Parathyroid adenoma (tissue), 2 donors: ENCODE measurements around the gene LRRC32.
A peak's percentile ranks its signal among the peaks of the same experiment; 100 is the strongest.

Source experiments
- H2AFZ ChIP-seq: fragments of 300-600 bp; sonication (generic); one replicate; pipeline ENCODE4 v1.7.0; 2017; ENCODE audit warnings: antibody characterized with exemption, mild to moderate bottlenecking
- H3K27ac ChIP-seq: fragments of 300-600 bp; sonication (generic); one replicate; pipeline ENCODE4 v1.7.0; 2017
- H3K27me3 ChIP-seq: fragments of 300-600 bp; sonication (generic); one replicate; pipeline ENCODE4 v1.7.0; 2017; ENCODE audit warnings: low read length; ENCODE audit not compliant: control insufficient read depth, insufficient read depth
- H3K36me3 ChIP-seq: fragments of 300-600 bp; sonication (generic); one replicate; pipeline ENCODE4 v1.7.0; 2017; ENCODE audit warnings: low read length; ENCODE audit not compliant: control insufficient read depth, insufficient read depth
- H3K4me1 ChIP-seq: fragments of 300-600 bp; sonication (generic); one replicate; pipeline ENCODE4 v1.7.0; 2017; ENCODE audit warnings: control low read depth
- H3K4me2 ChIP-seq: fragments of 300-600 bp; sonication (generic); one replicate; pipeline ENCODE4 v1.7.0; 2017; ENCODE audit warnings: low read length
- H3K4me3 ChIP-seq: fragments of 300-600 bp; sonication (generic); one replicate; pipeline ENCODE4 v1.7.0; 2017; ENCODE audit warnings: low read depth, low read length
- H3K79me2 ChIP-seq: fragments of 300-600 bp; sonication (generic); one replicate; pipeline ENCODE4 v1.7.0; 2017; ENCODE audit warnings: control low read depth
- H3K9ac ChIP-seq: fragments of 300-600 bp; sonication (generic); one replicate; pipeline ENCODE4 v1.7.0; 2017; ENCODE audit warnings: mild to moderate bottlenecking
- H3K9me3 ChIP-seq: fragments of 300-600 bp; sonication (generic); one replicate; pipeline ENCODE4 v1.7.0; 2017; ENCODE audit warnings: low read length; ENCODE audit not compliant: control insufficient read depth
- TF ChIP-seq, protein P1 (sequence below): fragments of 300-600 bp; sonication (generic); IDR thresholded peaks from one replicate; pipeline ENCODE4 v1.7.0; 2017; ENCODE audit warnings: antibody characterized with exemption, mild to moderate bottlenecking
- donor health status: primary hyperparathyroidism.

LRRC32 gene

DNA sequence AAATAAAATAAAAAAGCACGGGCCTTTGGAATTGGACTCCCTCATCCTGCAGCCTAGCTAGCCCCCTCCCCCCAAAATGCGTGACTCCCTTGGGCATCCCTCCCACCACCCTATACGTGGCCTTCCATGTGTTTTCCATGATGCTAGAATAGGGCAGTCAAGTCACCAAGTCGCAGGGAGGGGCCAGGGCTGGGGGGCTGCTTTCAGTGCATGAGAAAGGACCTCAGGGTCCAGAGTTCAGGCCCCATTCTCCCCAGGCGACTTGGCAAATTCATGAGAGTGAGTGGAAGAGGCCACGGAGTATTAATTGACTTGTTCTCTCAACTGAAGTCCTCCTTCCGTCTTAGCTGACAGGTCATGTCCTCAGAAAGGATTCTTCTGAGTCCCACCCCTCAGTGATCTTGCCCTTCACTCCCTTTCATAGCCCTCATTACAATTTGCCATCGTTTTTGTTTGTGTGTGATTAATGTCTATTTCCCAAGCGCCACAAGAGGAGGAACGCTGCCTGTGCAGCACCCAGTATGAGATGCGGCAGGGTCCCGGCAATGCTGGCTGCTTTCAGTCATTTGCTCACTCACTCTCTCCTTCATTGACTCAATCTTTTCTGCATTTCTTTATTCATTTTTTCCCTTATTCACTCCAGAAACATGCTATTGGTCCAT is 17.4 kb downstream of the LRRC32 start:
- Histone ChIP-seq H3K4me1 (no peaks in the 10 kb centered on the region), H2AFZ (no peak overlapping the region), H3K9ac (no peak overlapping the region), H3K79me2 (no peaks in the 10 kb centered on the region), H3K9me3 (no peaks in the 10 kb centered on the region), H3K4me2 (no peak overlapping the region), H3K27ac (peak overlapping the region; percentile 54), H3K36me3 (no peaks in the 10 kb centered on the region), H3K4me3 (no peak overlapping the region), H3K27me3 (no peaks in the 10 kb centered on the region)
- TF ChIP-seq, protein P1, sequence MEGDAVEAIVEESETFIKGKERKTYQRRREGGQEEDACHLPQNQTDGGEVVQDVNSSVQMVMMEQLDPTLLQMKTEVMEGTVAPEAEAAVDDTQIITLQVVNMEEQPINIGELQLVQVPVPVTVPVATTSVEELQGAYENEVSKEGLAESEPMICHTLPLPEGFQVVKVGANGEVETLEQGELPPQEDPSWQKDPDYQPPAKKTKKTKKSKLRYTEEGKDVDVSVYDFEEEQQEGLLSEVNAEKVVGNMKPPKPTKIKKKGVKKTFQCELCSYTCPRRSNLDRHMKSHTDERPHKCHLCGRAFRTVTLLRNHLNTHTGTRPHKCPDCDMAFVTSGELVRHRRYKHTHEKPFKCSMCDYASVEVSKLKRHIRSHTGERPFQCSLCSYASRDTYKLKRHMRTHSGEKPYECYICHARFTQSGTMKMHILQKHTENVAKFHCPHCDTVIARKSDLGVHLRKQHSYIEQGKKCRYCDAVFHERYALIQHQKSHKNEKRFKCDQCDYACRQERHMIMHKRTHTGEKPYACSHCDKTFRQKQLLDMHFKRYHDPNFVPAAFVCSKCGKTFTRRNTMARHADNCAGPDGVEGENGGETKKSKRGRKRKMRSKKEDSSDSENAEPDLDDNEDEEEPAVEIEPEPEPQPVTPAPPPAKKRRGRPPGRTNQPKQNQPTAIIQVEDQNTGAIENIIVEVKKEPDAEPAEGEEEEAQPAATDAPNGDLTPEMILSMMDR: no peak

- no peaks in the 10 kb centered on the region for H3K9me3 ChIP-seq
- no peaks in the 10 kb centered on the region for H3K27me3 ChIP-seq
- no peaks in the 10 kb centered on the region for H3K36me3 ChIP-seq
- H3K4me1 ChIP-seq: no peaks in the 10 kb centered on the region
- no peak overlapping the region for H2AFZ ChIP-seq
- no peak overlapping the region for H3K4me2 ChIP-seq
- no peak overlapping the region for H3K9ac ChIP-seq
- no peaks in the 10 kb centered on the region for H3K79me2 ChIP-seq
- H3K27ac ChIP-seq: no peak overlapping the region
- no peak overlapping the region for H3K4me3 ChIP-seq
- TF ChIP-seq, protein P1: no peak
Observed at GRCh38 chr11:76649851-76650372, 20.6 kb downstream of the LRRC32 start.

DNA sequence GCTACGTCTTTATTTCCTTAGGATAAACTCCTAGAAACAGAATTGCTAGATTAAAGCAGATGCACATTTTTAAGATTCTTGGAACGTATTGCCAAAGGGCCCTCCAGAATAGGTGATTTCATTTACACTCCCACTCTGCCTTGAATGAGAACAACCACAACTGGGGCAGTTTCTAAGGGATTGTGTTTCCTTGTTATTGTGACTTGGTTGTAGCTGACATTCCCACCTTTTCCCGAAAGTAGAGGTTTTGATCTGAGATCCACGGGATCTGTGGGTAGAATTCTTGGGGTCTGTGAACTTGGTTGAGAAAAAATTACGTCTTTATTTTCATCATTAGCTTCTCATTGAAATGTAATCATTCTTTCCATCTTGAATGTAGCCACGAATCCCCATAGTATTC is 21.5 kb downstream of the LRRC32 start:
- H3K27ac ChIP-seq: no peak overlapping the region

GRCh38 chr11:76648061-76648460 is 22.5 kb downstream of the LRRC32 start:
- Histone ChIP-seq H3K27me3 (no peaks in the 10 kb centered on the region), H3K4me3 (no peak overlapping the region), H3K4me1 (no peaks in the 10 kb centered on the region), H3K9me3 (no peaks in the 10 kb centered on the region), H2AFZ (no peak overlapping the region), H3K9ac (no peak overlapping the region), H3K4me2 (no peak overlapping the region), H3K36me3 (no peaks in the 10 kb centered on the region), H3K27ac (no peak overlapping the region), H3K79me2 (no peaks in the 10 kb centered on the region)
- TF ChIP-seq, protein P1: no peak

More for the DNA sequence above, 21.5 kb downstream of the LRRC32 start:
- H3K4me3 ChIP-seq: no peak overlapping the region
- no peaks in the 10 kb centered on the region for H3K9me3 ChIP-seq
- H3K79me2 ChIP-seq: no peaks in the 10 kb centered on the region
- no peaks in the 10 kb centered on the region for H3K27me3 ChIP-seq
- TF ChIP-seq, protein P1: no peak
- no peak overlapping the region for H2AFZ ChIP-seq
- no peaks in the 10 kb centered on the region for H3K36me3 ChIP-seq
- no peaks in the 10 kb centered on the region for H3K4me1 ChIP-seq
- H3K4me2 ChIP-seq: no peak overlapping the region
- H3K9ac ChIP-seq: no peak overlapping the region
